Measurements from ENCODE around the gene NRAP.

DNA sequence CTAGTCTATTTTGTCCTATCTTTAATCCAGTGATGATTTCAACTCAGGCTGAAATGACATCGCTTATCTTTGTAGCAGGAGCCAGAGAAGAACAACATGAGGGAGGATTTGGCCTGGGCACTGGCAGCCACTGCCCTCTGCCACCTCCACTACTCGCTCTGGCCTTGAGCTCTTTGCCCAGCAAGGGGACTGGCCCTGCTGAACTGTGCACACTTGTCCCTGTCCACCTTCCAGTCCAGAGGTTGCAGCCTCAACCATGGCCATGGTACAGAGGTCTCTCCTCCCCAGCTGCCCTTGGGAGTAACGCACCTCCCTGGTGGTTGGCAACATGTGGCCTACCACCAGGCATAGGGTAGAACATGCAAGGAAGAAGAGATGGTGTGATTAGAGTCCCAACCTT, 102.6 kb downstream of the NRAP start:
- TF ChIP-seq EZH2 (IDR thresholded peaks at IDR 0.05; ENCODE audit: borderline replicate concordance, insufficient read depth, low read length, poor library complexity, severe bottlenecking), result no peak
- TF ChIP-seq RAD21 (conservative IDR thresholded peaks at IDR 0.05), result no peak
- TF ChIP-seq, protein P1, sequence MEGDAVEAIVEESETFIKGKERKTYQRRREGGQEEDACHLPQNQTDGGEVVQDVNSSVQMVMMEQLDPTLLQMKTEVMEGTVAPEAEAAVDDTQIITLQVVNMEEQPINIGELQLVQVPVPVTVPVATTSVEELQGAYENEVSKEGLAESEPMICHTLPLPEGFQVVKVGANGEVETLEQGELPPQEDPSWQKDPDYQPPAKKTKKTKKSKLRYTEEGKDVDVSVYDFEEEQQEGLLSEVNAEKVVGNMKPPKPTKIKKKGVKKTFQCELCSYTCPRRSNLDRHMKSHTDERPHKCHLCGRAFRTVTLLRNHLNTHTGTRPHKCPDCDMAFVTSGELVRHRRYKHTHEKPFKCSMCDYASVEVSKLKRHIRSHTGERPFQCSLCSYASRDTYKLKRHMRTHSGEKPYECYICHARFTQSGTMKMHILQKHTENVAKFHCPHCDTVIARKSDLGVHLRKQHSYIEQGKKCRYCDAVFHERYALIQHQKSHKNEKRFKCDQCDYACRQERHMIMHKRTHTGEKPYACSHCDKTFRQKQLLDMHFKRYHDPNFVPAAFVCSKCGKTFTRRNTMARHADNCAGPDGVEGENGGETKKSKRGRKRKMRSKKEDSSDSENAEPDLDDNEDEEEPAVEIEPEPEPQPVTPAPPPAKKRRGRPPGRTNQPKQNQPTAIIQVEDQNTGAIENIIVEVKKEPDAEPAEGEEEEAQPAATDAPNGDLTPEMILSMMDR (IDR thresholded peaks at IDR 0.05; ENCODE audit: poor library complexity, severe bottlenecking), result no peak
- TF ChIP-seq POLR2AphosphoS5 (IDR thresholded peaks at IDR 0.05), result no peak
- TF ChIP-seq TAF1 (IDR thresholded peaks at IDR 0.05; ENCODE audit: low read depth), result no peak
- TF ChIP-seq, protein P2, sequence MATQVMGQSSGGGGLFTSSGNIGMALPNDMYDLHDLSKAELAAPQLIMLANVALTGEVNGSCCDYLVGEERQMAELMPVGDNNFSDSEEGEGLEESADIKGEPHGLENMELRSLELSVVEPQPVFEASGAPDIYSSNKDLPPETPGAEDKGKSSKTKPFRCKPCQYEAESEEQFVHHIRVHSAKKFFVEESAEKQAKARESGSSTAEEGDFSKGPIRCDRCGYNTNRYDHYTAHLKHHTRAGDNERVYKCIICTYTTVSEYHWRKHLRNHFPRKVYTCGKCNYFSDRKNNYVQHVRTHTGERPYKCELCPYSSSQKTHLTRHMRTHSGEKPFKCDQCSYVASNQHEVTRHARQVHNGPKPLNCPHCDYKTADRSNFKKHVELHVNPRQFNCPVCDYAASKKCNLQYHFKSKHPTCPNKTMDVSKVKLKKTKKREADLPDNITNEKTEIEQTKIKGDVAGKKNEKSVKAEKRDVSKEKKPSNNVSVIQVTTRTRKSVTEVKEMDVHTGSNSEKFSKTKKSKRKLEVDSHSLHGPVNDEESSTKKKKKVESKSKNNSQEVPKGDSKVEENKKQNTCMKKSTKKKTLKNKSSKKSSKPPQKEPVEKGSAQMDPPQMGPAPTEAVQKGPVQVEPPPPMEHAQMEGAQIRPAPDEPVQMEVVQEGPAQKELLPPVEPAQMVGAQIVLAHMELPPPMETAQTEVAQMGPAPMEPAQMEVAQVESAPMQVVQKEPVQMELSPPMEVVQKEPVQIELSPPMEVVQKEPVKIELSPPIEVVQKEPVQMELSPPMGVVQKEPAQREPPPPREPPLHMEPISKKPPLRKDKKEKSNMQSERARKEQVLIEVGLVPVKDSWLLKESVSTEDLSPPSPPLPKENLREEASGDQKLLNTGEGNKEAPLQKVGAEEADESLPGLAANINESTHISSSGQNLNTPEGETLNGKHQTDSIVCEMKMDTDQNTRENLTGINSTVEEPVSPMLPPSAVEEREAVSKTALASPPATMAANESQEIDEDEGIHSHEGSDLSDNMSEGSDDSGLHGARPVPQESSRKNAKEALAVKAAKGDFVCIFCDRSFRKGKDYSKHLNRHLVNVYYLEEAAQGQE (IDR thresholded peaks at IDR 0.05; ENCODE audit: borderline replicate concordance), result no peak
- no peak for TF ChIP-seq SMC3 (conservative IDR thresholded peaks at IDR 0.05; ENCODE audit: poor library complexity)

Measured in neural cell (in vitro differentiated cells).